CD4-positive, alpha-beta T cell treated with Interleukin-4 for 1 hour (primary cell): ENCODE results near the gene EFNB3.
A peak's percentile ranks its signal among the peaks of the same experiment; 100 is the strongest.

Experiments
- DNase-seq, 2 donors: peaks; one replicate each; pipeline ENCODE4 v3.0.0-alpha.2; 2020 to 2022

Gene EFNB3

GRCh38 chr17:7704601-7705268, at the start of gene EFNB3:
Gene EFNB3, plus strand, starts transcription at chr17:7705202. Its CDS starts 397 bp downstream, at chr17:7705599.
- DNase-seq: no peak

GRCh38 chr17:7655541-7655840, 49.5 kb upstream of the EFNB3 start:
- DNase-seq: no peak

- no peak for DNase-seq
Measured at GRCh38 chr17:7656958-7657609, 47.9 kb upstream of the EFNB3 start.

GRCh38 chr17:7667656-7668406, 37.2 kb upstream of the EFNB3 start:
- DNase-seq: no peak

- DNase-seq: no peak
Measured at GRCh38 chr17:7668482-7668881, 36.5 kb upstream of the EFNB3 start.

- DNase-seq: peak; percentile 33 to 41
Measured at GRCh38 chr17:7673239-7673638, 31.8 kb upstream of the EFNB3 start.

GRCh38 chr17:7674934-7675333, 30.1 kb upstream of the EFNB3 start:
- no peak for DNase-seq

GRCh38 chr17:7676533-7676932, 28.5 kb upstream of the EFNB3 start:
- no peak for DNase-seq

- no peak for DNase-seq
Measured at GRCh38 chr17:7677388-7678067, 27.5 kb upstream of the EFNB3 start.

- peak in 1 of 2 donors; percentile 39 for DNase-seq
Measured at GRCh38 chr17:7684851-7685532, 20.0 kb upstream of the EFNB3 start.

GRCh38 chr17:7685533-7686221, 19.3 kb upstream of the EFNB3 start:
- peak; percentile 91 for DNase-seq

- DNase-seq: peak; percentile 75 to 88
Measured at GRCh38 chr17:7686222-7687071, 18.6 kb upstream of the EFNB3 start.

GRCh38 chr17:7687072-7687907, 17.7 kb upstream of the EFNB3 start, which contains the start of gene TP53:
Gene TP53, minus strand, starts transcription at chr17:7687490. Its CDS starts 10,896 bp downstream, at chr17:7676594.
- DNase-seq: peak; percentile 92

- DNase-seq: peak; percentile 97 to 98
Measured at GRCh38 chr17:7687908-7688807, 16.8 kb upstream of the EFNB3 start, which contains the start of gene WRAP53. Gene WRAP53, plus strand, starts transcription at chr17:7688477. Its CDS starts 172 bp downstream, at chr17:7688649.

GRCh38 chr17:7688808-7689316, 16.1 kb upstream of the EFNB3 start:
- DNase-seq: no peak

- DNase-seq: no peak
Measured at GRCh38 chr17:7695586-7695985, 9.4 kb upstream of the EFNB3 start.

- DNase-seq: no peak
Measured at GRCh38 chr17:7697828-7698588, 7.0 kb upstream of the EFNB3 start.

GRCh38 chr17:7700510-7700909, 4.5 kb upstream of the EFNB3 start:
- DNase-seq: no peak
